ENCODE measurements around the gene ALG12.

Gene ALG12

GRCh38 chr22:49921508-49922278 lies 3.5 kb upstream of the ALG12 start:
- DNase-seq (ENCODE audit: extremely low read depth, insufficient read length), result no peak
- Histone ChIP-seq H3K36me3 (ENCODE audit: control insufficient read depth, insufficient read depth, low read length) (peaks cover 17% of the 10 kb centered on the region), H3K27me3 (replicated peaks; ENCODE audit: control insufficient read depth, insufficient read depth, low read length) (no peaks in the 10 kb centered on the region), H3K4me3 (replicated peaks; ENCODE audit: low read depth, low read length) (no peak overlapping the region)
- TF ChIP-seq, protein P1, sequence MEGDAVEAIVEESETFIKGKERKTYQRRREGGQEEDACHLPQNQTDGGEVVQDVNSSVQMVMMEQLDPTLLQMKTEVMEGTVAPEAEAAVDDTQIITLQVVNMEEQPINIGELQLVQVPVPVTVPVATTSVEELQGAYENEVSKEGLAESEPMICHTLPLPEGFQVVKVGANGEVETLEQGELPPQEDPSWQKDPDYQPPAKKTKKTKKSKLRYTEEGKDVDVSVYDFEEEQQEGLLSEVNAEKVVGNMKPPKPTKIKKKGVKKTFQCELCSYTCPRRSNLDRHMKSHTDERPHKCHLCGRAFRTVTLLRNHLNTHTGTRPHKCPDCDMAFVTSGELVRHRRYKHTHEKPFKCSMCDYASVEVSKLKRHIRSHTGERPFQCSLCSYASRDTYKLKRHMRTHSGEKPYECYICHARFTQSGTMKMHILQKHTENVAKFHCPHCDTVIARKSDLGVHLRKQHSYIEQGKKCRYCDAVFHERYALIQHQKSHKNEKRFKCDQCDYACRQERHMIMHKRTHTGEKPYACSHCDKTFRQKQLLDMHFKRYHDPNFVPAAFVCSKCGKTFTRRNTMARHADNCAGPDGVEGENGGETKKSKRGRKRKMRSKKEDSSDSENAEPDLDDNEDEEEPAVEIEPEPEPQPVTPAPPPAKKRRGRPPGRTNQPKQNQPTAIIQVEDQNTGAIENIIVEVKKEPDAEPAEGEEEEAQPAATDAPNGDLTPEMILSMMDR (IDR thresholded peaks at IDR 0.05; ENCODE audit: insufficient read depth, low read length, poor library complexity, severe bottlenecking), result no peak

DNA sequence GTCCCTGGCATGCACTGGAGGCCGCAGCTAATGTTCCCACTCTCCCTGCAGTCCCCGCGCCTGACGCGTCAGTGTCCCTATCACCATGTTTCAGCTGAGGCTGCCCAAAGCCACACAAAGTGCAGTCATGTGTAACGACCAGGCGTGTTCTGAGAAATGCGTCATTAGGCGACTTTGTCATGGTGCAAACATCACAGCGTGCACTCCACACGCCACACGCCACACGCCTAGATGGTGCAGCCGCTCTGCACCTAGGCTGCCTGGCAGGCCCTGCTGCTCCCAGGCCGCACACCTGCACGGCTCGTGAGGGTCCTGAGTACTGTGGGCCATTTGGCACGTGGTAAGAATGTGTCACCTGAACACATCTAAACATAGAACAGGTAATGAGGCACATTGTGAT lies 2.6 kb upstream of the ALG12 start:
- no peaks in the 10 kb centered on the region for H3K27me3 ChIP-seq (replicated peaks; ENCODE audit: control insufficient read depth, insufficient read depth, low read length)
- TF ChIP-seq, protein P1 (IDR thresholded peaks at IDR 0.05; ENCODE audit: insufficient read depth, low read length, poor library complexity, severe bottlenecking), result no peak
- H3K4me3 ChIP-seq (replicated peaks; ENCODE audit: low read depth, low read length), result no peak overlapping the region
- no peak for DNase-seq (ENCODE audit: extremely low read depth, insufficient read length)
- H3K36me3 ChIP-seq (ENCODE audit: control insufficient read depth, insufficient read depth, low read length), result peaks cover 17% of the 10 kb centered on the region

DNA sequence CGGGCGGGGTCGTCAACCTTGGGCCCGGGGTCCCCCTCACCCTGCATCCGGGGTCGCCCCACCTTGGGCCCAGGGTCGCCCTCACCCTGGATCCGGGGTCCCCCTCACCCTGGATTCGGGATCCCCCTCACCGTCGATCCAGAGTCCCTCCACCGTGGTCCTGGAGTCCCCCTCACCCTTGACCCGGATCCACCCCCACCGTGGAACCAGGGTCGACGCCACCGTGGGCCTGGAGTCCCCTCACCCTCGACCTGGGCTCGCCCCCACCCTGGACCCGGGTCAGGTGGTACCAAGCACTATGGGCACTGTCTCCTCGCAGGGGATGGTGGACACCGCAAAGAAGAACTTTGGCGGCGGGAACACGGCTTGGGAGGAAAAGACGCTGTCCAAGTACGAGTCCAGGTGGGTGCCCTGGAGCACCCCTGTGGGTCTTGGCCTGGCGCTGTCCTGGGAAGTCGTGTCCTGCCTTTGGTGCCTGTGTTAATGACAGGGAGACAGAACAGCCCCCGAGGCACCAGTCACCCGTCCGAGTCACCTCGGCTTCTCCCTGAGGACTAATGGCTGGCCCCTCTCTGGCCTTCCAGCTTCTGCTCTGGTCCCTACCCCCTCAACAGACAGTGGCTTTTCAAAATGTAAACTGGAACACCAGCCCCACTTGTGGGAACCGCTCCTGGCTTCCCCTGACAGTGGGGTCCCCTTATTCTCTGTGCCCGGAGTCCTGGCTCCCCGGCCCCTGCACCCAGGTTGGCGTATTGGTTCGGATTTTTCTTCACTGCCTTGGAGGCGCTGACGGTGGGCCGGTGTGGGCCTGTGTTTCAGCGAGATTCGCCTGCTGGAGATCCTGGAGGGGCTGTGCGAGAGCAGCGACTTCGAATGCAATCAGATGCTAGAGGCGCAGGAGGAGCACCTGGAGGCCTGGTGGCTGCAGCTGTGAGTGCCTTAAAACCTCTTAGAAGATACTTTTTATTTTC lies 958 bp upstream of the ALG12 start:
- H3K4me3 ChIP-seq (replicated peaks; ENCODE audit: low read depth, low read length), result peak overlapping the region; percentile 95
- H3K36me3 ChIP-seq (ENCODE audit: control insufficient read depth, insufficient read depth, low read length), result peaks cover 19% of the 10 kb centered on the region
- TF ChIP-seq, protein P1 (IDR thresholded peaks at IDR 0.05; ENCODE audit: insufficient read depth, low read length, poor library complexity, severe bottlenecking), result no peak
- no peak for DNase-seq (ENCODE audit: extremely low read depth, insufficient read length)
- H3K27me3 ChIP-seq (replicated peaks; ENCODE audit: control insufficient read depth, insufficient read depth, low read length), result no peaks in the 10 kb centered on the region

- no peak for DNase-seq (ENCODE audit: extremely low read depth, insufficient read length)
- Histone ChIP-seq H3K27me3 (replicated peaks; ENCODE audit: control insufficient read depth, insufficient read depth, low read length) (no peaks in the 10 kb centered on the region), H3K36me3 (ENCODE audit: control insufficient read depth, insufficient read depth, low read length) (peaks cover 26% of the 10 kb centered on the region), H3K4me3 (replicated peaks; ENCODE audit: low read depth, low read length) (no peak overlapping the region)
- TF ChIP-seq, protein P1 (IDR thresholded peaks at IDR 0.05; ENCODE audit: insufficient read depth, low read length, poor library complexity, severe bottlenecking), result no peak
These were observed 1.4 kb downstream of the ALG12 start for GRCh38 chr22:49916831-49917230.

GRCh38 chr22:49915610-49916009 lies 2.6 kb downstream of the ALG12 start:
- Histone ChIP-seq H3K27me3 (replicated peaks; ENCODE audit: control insufficient read depth, insufficient read depth, low read length) (no peaks in the 10 kb centered on the region), H3K36me3 (ENCODE audit: control insufficient read depth, insufficient read depth, low read length) (peaks cover 18% of the 10 kb centered on the region), H3K4me3 (replicated peaks; ENCODE audit: low read depth, low read length) (no peak overlapping the region)
- TF ChIP-seq, protein P1 (IDR thresholded peaks at IDR 0.05; ENCODE audit: insufficient read depth, low read length, poor library complexity, severe bottlenecking), result no peak
- DNase-seq (ENCODE audit: extremely low read depth, insufficient read length), result no peak

Measured in GM06990 (cell line).